NCI-H2196 (cell line): ENCODE results near the gene EOMES.
A peak's percentile ranks its signal among the peaks of the same experiment; 100 is the strongest.

Source experiments
- DNase-seq: peaks from one replicate; lab custom pipeline; 2025; ENCODE audit not compliant: unreplicated experiment; lab: John Stamatoyannopoulos, UW

Gene EOMES

GRCh38 chr3:27681249-27681748 lies 40.8 kb downstream of the EOMES start:
- DNase-seq: peak; percentile 5

- no peak for DNase-seq
Measured at GRCh38 chr3:27680517-27681246, 41.4 kb downstream of the EOMES start.

GRCh38 chr3:27679691-27680090 lies 42.4 kb downstream of the EOMES start:
- DNase-seq: no peak

GRCh38 chr3:27678234-27678633 lies 43.9 kb downstream of the EOMES start:
- DNase-seq: no peak

- no peak for DNase-seq
Measured at GRCh38 chr3:27677565-27677964, 44.6 kb downstream of the EOMES start.

- DNase-seq: no peak
Measured at GRCh38 chr3:27675287-27675686, 46.8 kb downstream of the EOMES start.

GRCh38 chr3:27673701-27674100 lies 48.4 kb downstream of the EOMES start:
- no peak for DNase-seq

GRCh38 chr3:27671101-27671500 lies 51.0 kb downstream of the EOMES start:
- DNase-seq: no peak

- no peak for DNase-seq
Measured at GRCh38 chr3:27670619-27671018, 51.5 kb downstream of the EOMES start.

- DNase-seq: no peak
Measured at GRCh38 chr3:27669591-27669990, 52.5 kb downstream of the EOMES start.

GRCh38 chr3:27667751-27668150 lies 54.4 kb downstream of the EOMES start:
- DNase-seq: no peak

- no peak for DNase-seq
Measured at GRCh38 chr3:27666708-27667107, 55.4 kb downstream of the EOMES start.

GRCh38 chr3:27666272-27666671 lies 55.9 kb downstream of the EOMES start:
- no peak for DNase-seq
